Right lobe of liver (tissue), 6 donors: ENCODE measurements around the gene STOX2. TPM values are rescaled to one million over a fixed set of nuclear protein-coding genes. Genes with fewer than 3 reads are reported as not detected.

Experiments used
- ATAC-seq, 4 donors: fragments of 200-7000 bp; cut with Tn5 transposase; one replicate each; pipeline ENCODE4 v1.9.1; 2020; ENCODE audit warnings: mild to moderate bottlenecking in 4 of 4, moderate library complexity in 4 of 4
- DNase-seq, 3 donors: peaks; one replicate each; pipeline ENCODE4 v3.0.0-alpha.2; 2020
- H3K27ac ChIP-seq, 3 donors: fragments of 200-600 bp; one replicate each; pipeline ENCODE4 v1.8.0; 2022
- H3K27me3 ChIP-seq, 2 donors: fragments of 200-600 bp; one replicate each; pipeline ENCODE4 v1.8.0; 2022
- H3K36me3 ChIP-seq, 4 donors: fragments of 200-600 bp; sonication (generic) in 1 of 4; one replicate each; pipeline versions ENCODE4 v1.5.1 to v1.8.0; 2017 to 2022; ENCODE audit warnings: control low read depth in 1 of 4
- H3K4me1 ChIP-seq, 4 donors: fragments of 200-600 bp; sonication (generic) in 1 of 4; one replicate each; pipeline versions ENCODE4 v1.5.1 to v1.8.0; 2017 to 2022; ENCODE audit warnings: control low read depth in 1 of 4
- H3K4me3 ChIP-seq, 3 donors: fragments of 200-600 bp; one replicate each; pipeline ENCODE4 v1.8.0; 2022
- H3K9me3 ChIP-seq, 4 donors: fragments of 200-600 bp; sonication (generic) in 1 of 4; one replicate each; pipeline versions ENCODE4 v1.5.1 to v1.8.0; 2017 to 2022; ENCODE audit warnings: control low read depth in 1 of 4
- POLR2A ChIP-seq: fragments of 450-650 bp; IDR thresholded peaks from one replicate; pipeline ENCODE4 v1.6.1; 2017; ENCODE audit warnings: antibody characterized with exemption, mild to moderate bottlenecking
- WGBS: methylation state at CpG from one replicate; pipeline ENCODE4 v1.1.6; 2018; ENCODE audit warnings: low coverage, low lambda C conversion rate; ENCODE audit not compliant: insufficient coverage; ENCODE audit errors: missing lambda C conversion rate; 5-methylcytosine and 5-hydroxymethylcytosine counted together
- intact Hi-C, 2 donors: fragments of 100-400 bp; cut with DNase I; formaldehyde crosslinking; loops; one replicate each; pipeline versions ENCODE4 v1.11.2 to v1.14.1; 2022
- total RNA-seq, 6 experiments: library from RNA; depleted of rRNA in 2 of 6; stranded (reverse); fragments of >200 nt in 2 of 6; fragmentation: NEBNext Ultra II Directional in 3 of 6; extraction: Animal tissue kit (Norgen Biotek cat#: 25700) in 3 of 6; gene quantifications; one replicate each; pipeline versions ENCODE4 v1.1.0 to v1.2.4, GENCODE V29; 2016 to 2023
- TF ChIP-seq, protein P1 (sequence below), 4 donors: fragments of 200-600 bp in 3 of 4; fragments of 450-650 bp in 1 of 4; IDR thresholded peaks; one replicate each; pipeline versions ENCODE4 v1.5.1 to v1.8.0; 2016 to 2022; ENCODE audit warnings: antibody characterized with exemption in 4 of 4, mild to moderate bottlenecking in 2 of 4
- donor health status: DM: no; HTN: yes; CAD: no.
- donor health status: DM: no; HTN: no; CAD: no.
- donor health status: DM: no; HTN: no; CAD: no.
- donor health status: DM: no; HTN: yes; CAD: no.
- donor health status: DM: no; HTN: yes; CAD: no.

The STOX2 gene
- total RNA-seq, 6 experiments from 2014 or later: 1.9 to 5.1 (median 3.2) TPM

GRCh38 chr4:184052616-184053015 lies 147.5 kb downstream of the STOX2 start:
- ATAC-seq: no peak
- WGBS: no CpG with 5 or more reads among the region's 2 CpGs
- Histone ChIP-seq H3K27me3 (no peaks in the 10 kb centered on the region), H3K36me3 (no peaks in the 10 kb centered on the region), H3K4me3 (no peak overlapping the region), H3K9me3 (no peaks in the 10 kb centered on the region), H3K4me1 (no peaks in the 10 kb centered on the region), H3K27ac (no peak overlapping the region)
- no peak for DNase-seq
- intact Hi-C loops: no loop called here
- TF ChIP-seq, protein P1, sequence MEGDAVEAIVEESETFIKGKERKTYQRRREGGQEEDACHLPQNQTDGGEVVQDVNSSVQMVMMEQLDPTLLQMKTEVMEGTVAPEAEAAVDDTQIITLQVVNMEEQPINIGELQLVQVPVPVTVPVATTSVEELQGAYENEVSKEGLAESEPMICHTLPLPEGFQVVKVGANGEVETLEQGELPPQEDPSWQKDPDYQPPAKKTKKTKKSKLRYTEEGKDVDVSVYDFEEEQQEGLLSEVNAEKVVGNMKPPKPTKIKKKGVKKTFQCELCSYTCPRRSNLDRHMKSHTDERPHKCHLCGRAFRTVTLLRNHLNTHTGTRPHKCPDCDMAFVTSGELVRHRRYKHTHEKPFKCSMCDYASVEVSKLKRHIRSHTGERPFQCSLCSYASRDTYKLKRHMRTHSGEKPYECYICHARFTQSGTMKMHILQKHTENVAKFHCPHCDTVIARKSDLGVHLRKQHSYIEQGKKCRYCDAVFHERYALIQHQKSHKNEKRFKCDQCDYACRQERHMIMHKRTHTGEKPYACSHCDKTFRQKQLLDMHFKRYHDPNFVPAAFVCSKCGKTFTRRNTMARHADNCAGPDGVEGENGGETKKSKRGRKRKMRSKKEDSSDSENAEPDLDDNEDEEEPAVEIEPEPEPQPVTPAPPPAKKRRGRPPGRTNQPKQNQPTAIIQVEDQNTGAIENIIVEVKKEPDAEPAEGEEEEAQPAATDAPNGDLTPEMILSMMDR (IDR thresholded peaks at IDR 0.05): no peak
- no peak for TF ChIP-seq POLR2A

- TF ChIP-seq, protein P1 (IDR thresholded peaks at IDR 0.05): no peak
- TF ChIP-seq POLR2A: no peak
- Histone ChIP-seq H3K9me3 (no peaks in the 10 kb centered on the region), H3K4me1 (no peaks in the 10 kb centered on the region), H3K4me3 (no peak overlapping the region), H3K27me3 (no peaks in the 10 kb centered on the region), H3K36me3 (no peaks in the 10 kb centered on the region), H3K27ac (no peak overlapping the region)
- WGBS: 70% methylated on average over 3 of the region's 5 CpGs
- ATAC-seq (no peak), DNase-seq (no peak)
- intact Hi-C loops: no loop called here
These were observed 148.3 kb downstream of the STOX2 start for GRCh38 chr4:184053434-184053833.

DNA sequence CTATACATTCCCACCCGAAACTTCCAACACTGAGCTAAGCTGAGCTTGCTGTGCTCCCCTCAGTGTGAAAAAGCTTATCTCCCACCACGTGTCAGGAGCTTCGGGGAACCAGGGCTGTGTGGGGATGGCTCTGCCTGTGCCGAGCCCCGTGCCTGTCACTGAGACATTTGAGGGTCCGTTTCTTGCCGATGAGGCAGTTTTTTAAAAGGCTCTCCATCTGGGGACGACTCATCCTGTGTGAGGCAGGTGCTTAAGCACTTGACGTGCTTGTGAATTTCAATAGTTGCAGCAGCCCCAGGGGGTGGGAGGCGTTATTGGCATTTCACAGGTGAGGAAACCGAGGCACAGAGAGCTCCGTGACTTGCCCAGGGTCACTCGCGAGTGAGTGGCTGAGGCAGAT lies 151.8 kb downstream of the STOX2 start:
- Histone ChIP-seq H3K9me3 (no peaks in the 10 kb centered on the region), H3K27ac (no peak overlapping the region), H3K4me3 (no peak overlapping the region), H3K36me3 (no peaks in the 10 kb centered on the region), H3K27me3 (no peaks in the 10 kb centered on the region), H3K4me1 (no peaks in the 10 kb centered on the region)
- intact Hi-C loops: no loop called here
- ATAC-seq (no peak), DNase-seq (no peak)
- no peak for TF ChIP-seq POLR2A
- TF ChIP-seq, protein P1 (IDR thresholded peaks at IDR 0.05): no peak
- WGBS: 40% methylated on average over 1 of the region's 14 CpGs

DNA sequence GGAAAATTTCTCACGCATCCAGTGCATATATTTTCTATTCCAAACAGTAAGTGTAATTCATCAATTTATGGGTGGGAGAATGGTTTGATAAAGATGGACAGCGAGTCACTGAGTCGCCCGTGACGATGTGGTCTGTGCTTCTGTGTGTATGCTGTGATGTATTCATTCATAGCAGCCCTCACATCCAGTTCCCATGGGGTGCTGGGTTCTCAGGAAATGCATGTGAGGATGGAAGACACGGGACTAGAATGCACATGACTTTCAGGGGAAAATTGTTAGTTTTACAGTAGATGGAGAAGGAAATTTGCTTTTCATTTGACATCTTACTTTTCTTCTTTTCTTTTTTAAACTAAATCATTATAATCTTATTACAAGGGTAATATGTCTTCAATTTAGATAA lies 152.9 kb downstream of the STOX2 start:
- no peak for DNase-seq
- Histone ChIP-seq H3K4me1 (no peaks in the 10 kb centered on the region), H3K36me3 (no peaks in the 10 kb centered on the region), H3K9me3 (no peaks in the 10 kb centered on the region), H3K4me3 (no peak overlapping the region), H3K27ac (no peak overlapping the region), H3K27me3 (no peaks in the 10 kb centered on the region)
- ATAC-seq: no peak
- intact Hi-C loops: no loop called here
- 94% methylated on average over 6 of the region's 6 CpGs for WGBS
- no peak for TF ChIP-seq POLR2A
- TF ChIP-seq, protein P1 (IDR thresholded peaks at IDR 0.05): no peak

- no peaks in the 10 kb centered on the region for H3K36me3 ChIP-seq
- TF ChIP-seq, protein P1 (IDR thresholded peaks at IDR 0.05): no peak
- no peak for TF ChIP-seq POLR2A
- DNase-seq (no peak), ATAC-seq (no peak)
- intact Hi-C loops: no loop called here
- H3K9me3 ChIP-seq: no peaks in the 10 kb centered on the region
- no peak overlapping the region for H3K4me3 ChIP-seq
- 89% methylated on average over 3 of the region's 3 CpGs for WGBS
- H3K27me3 ChIP-seq: no peaks in the 10 kb centered on the region
- no peak overlapping the region for H3K27ac ChIP-seq
- H3K4me1 ChIP-seq: no peaks in the 10 kb centered on the region
These were observed 154.0 kb downstream of the STOX2 start for GRCh38 chr4:184059099-184059498.
